Fibroblast of lung (primary cell): ENCODE results near the gene CABLES2.

Source experiments
- EZH2 ChIP-seq: IDR thresholded peaks from 2 replicates; pipeline ENCODE4 v1.5.1; 2012; ENCODE audit warnings: low read length, control low read depth, mild to moderate bottlenecking; ENCODE audit errors: missing control alignments
- TF ChIP-seq, protein P1 (sequence below), 2 donors: IDR thresholded peaks in 1 of 2; conservative IDR thresholded peaks in 1 of 2; 1 replicate in 1 of 2; 2 replicates in 1 of 2; pipeline ENCODE4 v1.5.1; 2011 to 2012; ENCODE audit warnings: low read length in 2 of 2, control low read depth in 1 of 2, inconsistent platforms in 1 of 2, low read depth in 1 of 2, mild to moderate bottlenecking in 1 of 2

DNA sequence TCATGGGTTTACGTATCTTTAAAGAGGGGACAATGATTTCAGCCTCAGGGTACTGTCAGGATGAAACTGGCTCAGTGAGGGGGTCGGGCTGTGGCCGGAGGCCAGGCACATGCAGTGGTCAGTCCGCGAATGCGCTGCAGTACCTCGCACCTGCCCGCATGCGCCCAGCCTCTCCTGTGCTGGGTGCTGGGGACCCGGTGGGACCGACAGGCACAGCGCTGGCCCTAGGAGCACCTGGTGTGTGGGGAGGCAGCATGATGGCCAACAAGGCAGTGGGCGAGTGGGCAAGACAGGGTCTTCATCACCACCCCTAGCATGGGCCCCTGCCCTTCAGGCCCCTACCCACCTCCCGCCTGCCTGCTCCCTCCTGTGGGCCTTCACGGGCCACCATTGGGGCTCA lies 970 bp upstream of the CABLES2 start:
- TF ChIP-seq, protein P1, sequence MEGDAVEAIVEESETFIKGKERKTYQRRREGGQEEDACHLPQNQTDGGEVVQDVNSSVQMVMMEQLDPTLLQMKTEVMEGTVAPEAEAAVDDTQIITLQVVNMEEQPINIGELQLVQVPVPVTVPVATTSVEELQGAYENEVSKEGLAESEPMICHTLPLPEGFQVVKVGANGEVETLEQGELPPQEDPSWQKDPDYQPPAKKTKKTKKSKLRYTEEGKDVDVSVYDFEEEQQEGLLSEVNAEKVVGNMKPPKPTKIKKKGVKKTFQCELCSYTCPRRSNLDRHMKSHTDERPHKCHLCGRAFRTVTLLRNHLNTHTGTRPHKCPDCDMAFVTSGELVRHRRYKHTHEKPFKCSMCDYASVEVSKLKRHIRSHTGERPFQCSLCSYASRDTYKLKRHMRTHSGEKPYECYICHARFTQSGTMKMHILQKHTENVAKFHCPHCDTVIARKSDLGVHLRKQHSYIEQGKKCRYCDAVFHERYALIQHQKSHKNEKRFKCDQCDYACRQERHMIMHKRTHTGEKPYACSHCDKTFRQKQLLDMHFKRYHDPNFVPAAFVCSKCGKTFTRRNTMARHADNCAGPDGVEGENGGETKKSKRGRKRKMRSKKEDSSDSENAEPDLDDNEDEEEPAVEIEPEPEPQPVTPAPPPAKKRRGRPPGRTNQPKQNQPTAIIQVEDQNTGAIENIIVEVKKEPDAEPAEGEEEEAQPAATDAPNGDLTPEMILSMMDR (conservative IDR thresholded peaks at IDR 0.05 in 1 of 2, IDR thresholded peaks at IDR 0.05 in 1 of 2; ENCODE audit: low read depth in 1 of 2, low read length in 2 of 2), result no peak
- no peak for TF ChIP-seq EZH2
